WERI-Rb-1 (cell line): ENCODE results near the gene IFNAR2.

Experiments
- DNase-seq: peaks from one replicate; pipeline ENCODE4 v3.0.0-alpha.2; 2020
- H3K27ac ChIP-seq: fragments of 250-450 bp; sonication (Bioruptor Pico); 2 replicates; pipeline ENCODE4 v1.5.1; 2020; ENCODE audit warnings: mild to moderate bottlenecking, moderate library complexity
- H3K27me3 ChIP-seq: fragments of 250-450 bp; sonication (Bioruptor Pico); 2 replicates; pipeline ENCODE4 v1.5.1; 2021; ENCODE audit warnings: mild to moderate bottlenecking, low read depth, moderate library complexity; ENCODE audit not compliant: insufficient read depth, severe bottlenecking
- H3K36me3 ChIP-seq: fragments of 250-450 bp; sonication (Bioruptor Pico); 2 replicates; pipeline ENCODE4 v1.5.1; 2020; ENCODE audit warnings: mild to moderate bottlenecking, moderate library complexity
- H3K4me3 ChIP-seq: 2 replicates; pipeline ENCODE4 v1.5.1; 2011; ENCODE audit warnings: low read depth, mild to moderate bottlenecking, control low read depth, low read length
- H3K9me3 ChIP-seq: fragments of 250-450 bp; sonication (Bioruptor Pico); 2 replicates; pipeline ENCODE4 v1.5.1; 2021; ENCODE audit warnings: mild to moderate bottlenecking, moderate library complexity; ENCODE audit not compliant: severe bottlenecking
- TF ChIP-seq, protein P1 (sequence below): IDR thresholded peaks from 2 replicates; pipeline ENCODE4 v1.5.1; 2011; ENCODE audit warnings: low read depth, mild to moderate bottlenecking, control low read depth, inconsistent platforms, low read length

Gene IFNAR2

GRCh38 chr21:33279330-33279820 is 49.6 kb downstream of the IFNAR2 start:
- peaks cover 4% of the 10 kb centered on the region for H3K9me3 ChIP-seq
- no peak overlapping the region for H3K27ac ChIP-seq
- TF ChIP-seq, protein P1, sequence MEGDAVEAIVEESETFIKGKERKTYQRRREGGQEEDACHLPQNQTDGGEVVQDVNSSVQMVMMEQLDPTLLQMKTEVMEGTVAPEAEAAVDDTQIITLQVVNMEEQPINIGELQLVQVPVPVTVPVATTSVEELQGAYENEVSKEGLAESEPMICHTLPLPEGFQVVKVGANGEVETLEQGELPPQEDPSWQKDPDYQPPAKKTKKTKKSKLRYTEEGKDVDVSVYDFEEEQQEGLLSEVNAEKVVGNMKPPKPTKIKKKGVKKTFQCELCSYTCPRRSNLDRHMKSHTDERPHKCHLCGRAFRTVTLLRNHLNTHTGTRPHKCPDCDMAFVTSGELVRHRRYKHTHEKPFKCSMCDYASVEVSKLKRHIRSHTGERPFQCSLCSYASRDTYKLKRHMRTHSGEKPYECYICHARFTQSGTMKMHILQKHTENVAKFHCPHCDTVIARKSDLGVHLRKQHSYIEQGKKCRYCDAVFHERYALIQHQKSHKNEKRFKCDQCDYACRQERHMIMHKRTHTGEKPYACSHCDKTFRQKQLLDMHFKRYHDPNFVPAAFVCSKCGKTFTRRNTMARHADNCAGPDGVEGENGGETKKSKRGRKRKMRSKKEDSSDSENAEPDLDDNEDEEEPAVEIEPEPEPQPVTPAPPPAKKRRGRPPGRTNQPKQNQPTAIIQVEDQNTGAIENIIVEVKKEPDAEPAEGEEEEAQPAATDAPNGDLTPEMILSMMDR: no peak
- no peaks in the 10 kb centered on the region for H3K27me3 ChIP-seq
- DNase-seq: no peak
- no peak overlapping the region for H3K4me3 ChIP-seq
- peaks cover 36% of the 10 kb centered on the region for H3K36me3 ChIP-seq
